PFSK-1 (cell line): Measurements from ENCODE around the gene SLC25A38.

Experiments
- FOXP2 ChIP-seq: optimal IDR thresholded peaks from 2 replicates; pipeline ENCODE3; 2011; ENCODE audit warnings: borderline replicate concordance, control low read depth, inconsistent platforms; ENCODE audit not compliant: insufficient read depth; ENCODE audit errors: extremely low read length, extremely low read depth
- POLR2AphosphoS5 ChIP-seq: IDR thresholded peaks from 2 replicates; pipeline ENCODE4 v1.6.1; 2012; ENCODE audit warnings: low read depth, mild to moderate bottlenecking, control low read depth, low read length, moderate library complexity
- REST ChIP-seq, 2 experiments: IDR thresholded peaks; 2 replicates each; pipeline versions ENCODE4 v1.6.1 to v1.8.0; 2011 to 2012; ENCODE audit warnings: low read depth in 2 of 2, low read length in 2 of 2, control low read depth in 1 of 2, inconsistent platforms in 1 of 2, mild to moderate bottlenecking in 1 of 2, moderate library complexity in 1 of 2; ENCODE audit not compliant: insufficient read depth in 1 of 2
- SIN3A ChIP-seq: IDR thresholded peaks from 2 replicates; pipeline ENCODE4 v1.6.1; 2012; ENCODE audit warnings: mild to moderate bottlenecking, low read length, moderate library complexity, borderline replicate concordance; ENCODE audit not compliant: insufficient read depth
- TAF1 ChIP-seq: IDR thresholded peaks from 2 replicates; pipeline ENCODE4 v1.6.1; 2012; ENCODE audit warnings: low read length, control low read depth, borderline replicate concordance; ENCODE audit not compliant: insufficient read depth

The SLC25A38 gene

GRCh38 chr3:39347586-39347876 lies 35.6 kb upstream of the SLC25A38 start:
- TF ChIP-seq TAF1 (no peak), FOXP2 (no peak), SIN3A (no peak), REST (IDR thresholded peaks at IDR 0.05; ENCODE audit: insufficient read depth in 1 of 2, low read depth in 2 of 2, low read length in 2 of 2) (no peak), POLR2AphosphoS5 (no peak)

GRCh38 chr3:39349080-39349479 lies 34.1 kb upstream of the SLC25A38 start:
- TF ChIP-seq FOXP2 (no peak), POLR2AphosphoS5 (no peak), REST (IDR thresholded peaks at IDR 0.05; ENCODE audit: insufficient read depth in 1 of 2, low read depth in 2 of 2, low read length in 2 of 2) (no peak), SIN3A (no peak), TAF1 (no peak)

- TF ChIP-seq FOXP2, result no peak
- no peak for TF ChIP-seq TAF1
- no peak for TF ChIP-seq POLR2AphosphoS5
- no peak for TF ChIP-seq SIN3A
- no peak for TF ChIP-seq REST (IDR thresholded peaks at IDR 0.05; ENCODE audit: insufficient read depth in 1 of 2, low read depth in 2 of 2, low read length in 2 of 2)
These were observed 32.5 kb upstream of the SLC25A38 start for GRCh38 chr3:39350714-39351113.

- no peak for TF ChIP-seq REST (IDR thresholded peaks at IDR 0.05; ENCODE audit: insufficient read depth in 1 of 2, low read depth in 2 of 2, low read length in 2 of 2)
- no peak for TF ChIP-seq TAF1
- no peak for TF ChIP-seq SIN3A
- no peak for TF ChIP-seq POLR2AphosphoS5
These were observed 24.8 kb upstream of the SLC25A38 start for GRCh38 chr3:39358333-39358732.

GRCh38 chr3:39361252-39361927 lies 21.8 kb upstream of the SLC25A38 start:
- no peak for TF ChIP-seq POLR2AphosphoS5
- no peak for TF ChIP-seq TAF1
- TF ChIP-seq REST (IDR thresholded peaks at IDR 0.05; ENCODE audit: insufficient read depth in 1 of 2, low read depth in 2 of 2, low read length in 2 of 2), result no peak
- no peak for TF ChIP-seq SIN3A
- TF ChIP-seq FOXP2, result no peak
